Stromal cell of bone marrow (primary cell): Measurements from ENCODE around the gene DNAH1.

ENCODE experiments used
- DNase-seq: peaks from one replicate; pipeline ENCODE4 v3.0.0-alpha.2; 2012; ENCODE audit warnings: low read depth

Gene DNAH1

GRCh38 chr3:52404391-52404790, 88.3 kb downstream of the DNAH1 start:
- DNase-seq, result no peak

DNA sequence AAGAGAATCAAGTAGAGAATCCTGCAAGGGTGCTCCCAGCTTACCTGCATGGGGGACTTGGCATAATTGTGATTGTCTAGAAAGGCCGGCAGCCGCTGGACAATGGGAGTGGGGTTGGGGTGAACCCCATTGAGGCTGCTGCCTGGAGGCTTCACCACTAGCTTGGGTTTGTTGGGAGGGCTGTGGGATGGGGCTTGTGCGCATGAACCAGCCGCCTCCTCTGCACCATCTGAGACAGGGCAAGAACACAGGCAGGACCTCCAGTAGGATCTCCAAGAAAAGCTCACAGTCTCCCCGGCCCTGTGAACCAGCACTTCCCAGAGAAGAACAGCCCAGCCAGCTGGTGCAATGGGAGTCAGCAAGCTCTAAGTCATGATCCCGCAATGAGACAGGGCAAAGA, 88.9 kb downstream of the DNAH1 start:
- no peak for DNase-seq

GRCh38 chr3:52405601-52406110, 89.5 kb downstream of the DNAH1 start:
- DNase-seq, result no peak

GRCh38 chr3:52406231-52406661, 90.1 kb downstream of the DNAH1 start:
- no peak for DNase-seq

- no peak for DNase-seq
Measured at GRCh38 chr3:52406791-52407510, 90.8 kb downstream of the DNAH1 start.

DNA sequence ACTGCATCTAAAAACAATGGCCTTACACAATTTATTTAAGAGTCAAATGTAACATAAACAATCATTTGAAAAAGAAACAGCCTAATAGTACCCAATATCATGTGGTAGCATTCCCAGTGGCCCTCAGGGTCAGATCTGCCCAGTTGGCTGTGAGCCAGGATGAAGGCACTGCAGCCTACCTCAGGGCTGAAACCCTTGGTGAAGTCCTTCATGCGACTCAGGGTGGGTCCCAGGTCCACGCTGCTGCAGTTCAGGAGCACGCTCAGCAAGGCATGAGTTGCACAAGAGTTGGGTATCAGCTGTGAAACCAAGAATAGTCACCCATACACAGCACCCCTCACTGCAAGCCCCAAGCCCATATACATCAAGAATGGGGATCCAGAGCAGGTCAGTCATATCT, 91.7 kb downstream of the DNAH1 start:
- DNase-seq, result no peak

DNA sequence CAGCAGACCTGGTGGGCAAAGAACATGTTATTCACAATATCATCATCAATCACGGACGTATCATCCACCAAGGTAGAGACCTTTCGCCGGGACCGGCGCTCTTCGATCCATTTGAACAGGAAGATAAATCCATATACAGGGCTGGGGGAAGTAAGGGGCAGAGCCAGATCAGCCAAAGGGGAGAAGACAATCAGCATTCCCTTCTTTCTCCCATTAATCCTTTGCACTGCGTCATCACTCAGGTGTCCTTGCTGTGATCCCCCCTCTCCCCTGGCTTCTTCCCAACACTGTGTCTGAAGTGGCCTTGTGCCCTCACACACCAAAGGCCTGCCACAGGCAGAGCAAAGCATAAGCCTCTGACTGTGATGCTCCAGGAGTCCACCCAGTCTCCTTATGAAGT, 92.3 kb downstream of the DNAH1 start:
- no peak for DNase-seq

DNA sequence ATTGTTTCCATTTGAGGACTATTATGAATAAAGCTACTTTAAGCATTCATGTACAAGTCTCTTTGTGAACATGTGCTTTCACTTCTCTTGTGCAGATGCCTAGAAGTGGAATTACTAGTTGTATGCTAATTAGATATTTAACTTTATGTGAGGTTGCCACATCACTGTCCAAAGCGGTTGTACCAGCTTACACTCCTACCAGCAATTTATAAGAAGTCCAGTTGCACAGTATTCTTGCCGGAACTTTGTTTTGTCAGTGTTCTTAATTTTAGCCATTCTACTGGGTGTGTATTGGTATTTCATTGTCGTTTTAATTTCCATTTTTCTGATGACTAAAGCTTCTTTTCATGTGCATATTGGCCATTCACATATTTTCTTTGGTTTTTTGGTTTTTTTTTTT, 99.7 kb downstream of the DNAH1 start:
- DNase-seq, result no peak

- DNase-seq, result no peak
Measured at GRCh38 chr3:52420388-52420787, 104.3 kb downstream of the DNAH1 start.

GRCh38 chr3:52422669-52423068, 106.5 kb downstream of the DNAH1 start:
- no peak for DNase-seq

DNA sequence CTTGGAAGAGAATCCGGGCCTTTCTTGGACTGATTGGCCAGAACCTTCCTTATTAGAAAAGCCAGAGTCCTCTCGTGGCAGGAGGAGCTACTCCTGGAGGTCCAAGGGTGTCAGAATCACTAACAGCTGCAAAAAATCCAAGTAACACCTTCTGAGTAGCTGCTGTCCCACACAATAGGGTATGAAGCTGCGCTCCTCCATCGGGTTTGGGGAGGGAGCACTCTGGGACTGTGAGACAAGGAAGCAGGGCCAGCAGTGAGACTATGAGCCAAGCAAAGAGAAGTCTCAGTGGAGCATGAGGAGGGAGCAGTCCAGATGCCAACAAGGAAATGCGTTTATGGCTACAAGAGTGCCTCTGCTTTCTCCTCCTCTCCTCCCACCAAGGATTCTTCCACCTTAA, 107.1 kb downstream of the DNAH1 start:
- DNase-seq, result no peak

- DNase-seq, result peak; percentile 72
Measured at GRCh38 chr3:52428151-52429005, 112.3 kb downstream of the DNAH1 start.

DNA sequence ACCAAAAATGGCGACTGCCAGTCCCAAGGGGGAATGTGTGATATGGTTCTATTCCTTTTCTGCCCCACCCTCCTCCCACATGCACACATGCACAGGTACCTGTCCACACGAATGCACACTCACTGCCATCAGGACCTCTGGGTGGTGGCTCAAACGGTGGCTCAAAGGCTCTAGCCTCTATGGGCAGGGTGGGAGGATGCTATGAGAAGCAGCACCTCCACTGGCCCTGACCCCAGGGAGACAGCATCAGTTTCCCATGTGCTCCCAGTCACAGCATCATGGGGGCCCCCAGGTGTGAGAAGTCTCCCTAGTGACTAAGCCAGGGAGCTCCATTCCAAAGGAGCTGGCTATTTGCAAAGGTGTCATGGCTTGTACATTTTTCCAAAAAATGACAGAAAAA, 112.9 kb downstream of the DNAH1 start:
- no peak for DNase-seq

DNA sequence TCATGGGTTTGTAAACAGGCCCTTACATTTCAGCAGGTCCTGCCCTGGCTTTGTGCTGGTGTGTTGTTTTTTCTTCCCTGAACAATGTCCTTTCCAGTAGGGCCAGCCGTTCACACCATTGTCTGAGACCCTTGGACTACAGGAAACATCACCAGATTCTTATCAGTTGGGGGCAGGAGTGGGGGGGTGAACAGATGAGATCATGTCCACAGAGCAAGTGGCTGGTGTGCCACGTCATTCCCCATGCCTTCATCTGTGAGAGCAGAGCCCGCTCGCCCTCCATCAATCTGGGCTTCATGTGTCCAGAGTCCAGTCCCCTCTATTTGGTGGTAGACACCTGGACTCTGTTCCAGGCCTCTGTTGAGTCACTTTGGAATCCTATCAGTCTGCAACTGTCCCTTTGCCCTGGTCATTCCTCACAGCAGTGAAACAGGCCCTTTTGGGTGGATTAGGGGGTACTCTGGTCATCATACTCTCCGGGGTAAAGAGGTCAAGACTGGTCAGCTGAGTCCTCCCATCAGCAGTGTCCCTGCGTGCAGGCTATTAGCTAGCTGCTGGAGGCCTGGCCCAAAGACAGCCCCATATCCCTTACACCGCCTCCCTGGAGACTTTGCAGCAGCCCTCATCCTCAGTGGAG, 113.8 kb downstream of the DNAH1 start:
- no peak for DNase-seq

DNA sequence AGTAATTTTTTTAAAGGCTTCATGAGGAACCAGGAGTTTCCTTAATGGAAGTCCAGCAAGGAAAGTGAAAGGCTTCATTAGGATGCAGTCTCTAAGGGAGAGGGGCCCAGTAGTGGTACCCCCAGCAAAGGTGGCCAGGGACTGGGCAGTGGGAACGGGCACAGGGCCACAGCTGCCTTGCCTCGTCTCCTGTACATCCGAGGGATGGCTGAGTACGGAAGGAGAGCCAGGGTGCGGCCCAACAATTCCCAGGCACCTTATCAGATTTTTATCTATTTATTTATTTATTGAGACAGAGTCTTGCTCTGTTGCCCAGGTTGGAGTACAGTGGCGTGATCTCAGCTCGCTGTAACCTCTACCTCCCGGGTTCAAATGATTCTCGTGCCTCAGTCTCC, 114.3 kb downstream of the DNAH1 start:
- DNase-seq, result no peak

GRCh38 chr3:52431459-52432223, 115.5 kb downstream of the DNAH1 start:
- DNase-seq, result no peak

GRCh38 chr3:52432225-52432624, 116.1 kb downstream of the DNAH1 start:
- no peak for DNase-seq

DNA sequence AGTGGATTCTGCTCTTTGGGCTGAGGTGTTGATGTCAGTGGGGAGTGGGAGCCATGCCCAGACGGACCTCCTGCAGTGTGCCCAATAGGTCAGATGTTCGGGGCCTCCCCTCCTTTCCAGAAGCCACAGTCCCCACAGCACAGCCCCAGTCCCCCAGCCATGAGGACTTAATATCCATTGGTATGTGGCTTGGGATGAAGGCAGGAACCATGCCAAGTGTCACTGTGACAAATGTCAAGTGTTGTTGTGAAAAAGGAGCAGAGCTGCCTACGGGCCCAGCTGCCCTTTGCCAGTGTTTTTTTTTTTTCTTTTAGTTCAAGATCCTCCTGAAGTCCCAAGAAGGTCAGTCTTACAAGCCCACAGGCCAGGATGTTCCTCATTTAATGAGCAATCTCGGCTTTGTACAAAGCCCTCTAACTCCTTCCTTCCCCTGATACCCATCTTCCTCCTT, 116.6 kb downstream of the DNAH1 start:
- no peak for DNase-seq

GRCh38 chr3:52433328-52433995, 117.3 kb downstream of the DNAH1 start:
- no peak for DNase-seq

GRCh38 chr3:52433996-52434479, 117.9 kb downstream of the DNAH1 start:
- no peak for DNase-seq

DNA sequence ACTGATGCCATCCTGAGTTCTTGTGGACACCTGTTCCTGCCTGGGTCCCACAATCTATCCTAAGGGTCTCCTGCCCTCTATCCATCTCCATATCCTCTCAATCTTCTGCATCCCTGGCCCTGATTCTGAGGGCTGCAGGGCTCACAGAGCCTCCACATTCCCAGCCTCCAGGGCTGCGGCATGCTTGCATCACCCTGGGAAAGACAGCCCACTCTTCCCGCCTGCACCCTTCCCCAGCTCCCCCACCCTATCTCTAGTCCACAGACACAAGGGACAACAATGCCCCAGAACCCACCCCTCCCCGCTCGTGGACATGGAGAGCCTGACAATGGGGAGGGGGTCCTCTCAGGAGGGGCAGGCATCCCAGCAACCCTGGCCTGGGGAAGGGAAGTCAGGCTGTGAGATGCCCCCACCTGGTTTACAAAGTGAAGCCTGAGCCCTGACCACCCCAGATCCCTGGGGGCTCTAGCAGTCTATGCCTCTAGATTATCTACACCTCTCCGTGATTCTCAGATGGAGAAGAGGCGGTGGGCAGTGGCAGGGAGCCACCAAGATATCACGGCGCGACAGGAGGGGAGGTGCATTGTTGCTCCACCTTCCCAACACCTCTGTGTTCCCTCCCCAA, 118.5 kb downstream of the DNAH1 start:
- no peak for DNase-seq
